Endothelial cell of umbilical vein (primary cell): Measurements from ENCODE around the gene TCHP.

ENCODE experiments used
- EZH2 ChIP-seq: IDR thresholded peaks from 2 replicates; pipeline ENCODE4 v1.6.1; 2012; ENCODE audit warnings: borderline replicate concordance, low read depth, mild to moderate bottlenecking, moderate library complexity, low read length, inconsistent platforms; ENCODE audit not compliant: severe bottlenecking
- FOS ChIP-seq: IDR thresholded peaks from 2 replicates; pipeline ENCODE4 v1.6.1; 2011; ENCODE audit warnings: mild to moderate bottlenecking, low read length, moderate library complexity, borderline replicate concordance; ENCODE audit not compliant: insufficient read depth
- JUN ChIP-seq: IDR thresholded peaks from 2 replicates; pipeline ENCODE4 v1.6.1; 2011; ENCODE audit warnings: borderline replicate concordance, low read depth; ENCODE audit not compliant: insufficient read length, insufficient read depth
- POLR2A ChIP-seq: IDR thresholded peaks from 2 replicates; pipeline ENCODE4 v1.6.1; 2012; ENCODE audit warnings: low read depth, mild to moderate bottlenecking, control low read depth, low read length
- POLR2AphosphoS5 ChIP-seq: IDR thresholded peaks from 2 replicates; pipeline ENCODE4 v1.6.1; 2012; ENCODE audit warnings: low read depth, mild to moderate bottlenecking, control low read depth, low read length, moderate library complexity; ENCODE audit not compliant: insufficient read depth
- TF ChIP-seq, protein P1 (sequence below), 2 donors: IDR thresholded peaks; 1 replicate in 1 of 2; 2 replicates in 1 of 2; pipeline ENCODE4 v1.5.1; 2011; ENCODE audit warnings: low read length in 2 of 2, mild to moderate bottlenecking in 2 of 2, moderate library complexity in 2 of 2, control low read depth in 1 of 2, inconsistent platforms in 1 of 2, low read depth in 1 of 2; ENCODE audit not compliant: insufficient read depth in 1 of 2; ENCODE audit errors: extremely low read depth in 1 of 2

DNA sequence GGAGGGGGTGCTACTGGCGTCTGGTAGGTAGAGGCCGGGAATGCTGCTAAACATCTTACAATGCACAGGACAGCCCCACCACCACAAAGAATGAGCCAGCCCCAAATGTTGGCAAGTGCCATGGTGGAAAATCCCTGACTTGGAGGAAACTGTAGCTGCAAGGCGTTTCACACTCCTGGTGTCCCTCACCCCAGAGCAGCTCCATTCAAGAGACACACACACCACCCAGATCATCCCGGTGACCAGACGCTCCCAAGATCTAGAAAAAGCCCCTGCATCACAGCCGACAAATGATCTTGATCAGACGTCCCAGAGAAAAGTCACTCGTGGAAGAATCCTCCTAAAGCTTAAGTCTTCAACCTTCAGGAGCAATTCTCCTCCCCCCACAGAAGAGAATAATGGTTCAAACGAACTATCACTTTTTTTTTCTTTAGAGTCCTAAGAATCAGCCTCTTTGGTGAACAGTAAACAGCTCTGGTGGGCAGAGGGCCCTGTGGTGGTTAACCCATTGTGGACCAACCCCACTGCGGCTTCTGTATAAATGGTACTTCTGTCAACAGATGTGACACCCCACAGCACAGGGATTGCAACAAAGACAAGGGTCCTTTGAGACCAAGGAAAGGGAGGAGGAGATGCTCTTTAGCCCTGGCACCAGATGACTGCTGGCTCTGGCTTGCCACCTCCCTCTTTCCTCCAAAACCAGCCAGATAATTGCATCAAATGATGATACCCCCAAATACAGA lies 22.4 kb upstream of the TCHP start:
- TF ChIP-seq, protein P1, sequence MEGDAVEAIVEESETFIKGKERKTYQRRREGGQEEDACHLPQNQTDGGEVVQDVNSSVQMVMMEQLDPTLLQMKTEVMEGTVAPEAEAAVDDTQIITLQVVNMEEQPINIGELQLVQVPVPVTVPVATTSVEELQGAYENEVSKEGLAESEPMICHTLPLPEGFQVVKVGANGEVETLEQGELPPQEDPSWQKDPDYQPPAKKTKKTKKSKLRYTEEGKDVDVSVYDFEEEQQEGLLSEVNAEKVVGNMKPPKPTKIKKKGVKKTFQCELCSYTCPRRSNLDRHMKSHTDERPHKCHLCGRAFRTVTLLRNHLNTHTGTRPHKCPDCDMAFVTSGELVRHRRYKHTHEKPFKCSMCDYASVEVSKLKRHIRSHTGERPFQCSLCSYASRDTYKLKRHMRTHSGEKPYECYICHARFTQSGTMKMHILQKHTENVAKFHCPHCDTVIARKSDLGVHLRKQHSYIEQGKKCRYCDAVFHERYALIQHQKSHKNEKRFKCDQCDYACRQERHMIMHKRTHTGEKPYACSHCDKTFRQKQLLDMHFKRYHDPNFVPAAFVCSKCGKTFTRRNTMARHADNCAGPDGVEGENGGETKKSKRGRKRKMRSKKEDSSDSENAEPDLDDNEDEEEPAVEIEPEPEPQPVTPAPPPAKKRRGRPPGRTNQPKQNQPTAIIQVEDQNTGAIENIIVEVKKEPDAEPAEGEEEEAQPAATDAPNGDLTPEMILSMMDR (IDR thresholded peaks at IDR 0.05; ENCODE audit: extremely low read depth in 1 of 2, insufficient read depth in 1 of 2, low read depth in 1 of 2, low read length in 2 of 2) = no peak
- TF ChIP-seq JUN (no peak), FOS (no peak), POLR2A (no peak), POLR2AphosphoS5 (no peak), EZH2 (no peak)
